Measurements from ENCODE around the gene B3GALT5. TPM values are rescaled to one million over a fixed set of nuclear protein-coding genes. Genes with fewer than 3 reads are reported as not detected.
A peak's percentile ranks its signal among the peaks of the same experiment; 100 is the strongest.

Gene B3GALT5
- total RNA-seq, 6 experiments from 2014 or later = 0.36 to 0.84 (median 0.68) TPM

- H3K27ac Mint-ChIP-seq = no peak overlapping the region
- TF ChIP-seq CTCF (IDR thresholded peaks at IDR 0.05) = no peak
- peaks cover 10% of the 10 kb centered on the region for H3K4me1 Mint-ChIP-seq (ENCODE audit: low read depth)
- peaks cover 4% of the 10 kb centered on the region; the same call in 1 of the 2 replicates for H3K9me3 Mint-ChIP-seq
- H3K4me3 Mint-ChIP-seq = no peak overlapping the region
- H3K27me3 Mint-ChIP-seq (ENCODE audit: insufficient read depth) = peaks cover 35% of the 10 kb centered on the region
- DNase-seq = no peak
- no peaks in the 10 kb centered on the region for H3K36me3 Mint-ChIP-seq (ENCODE audit: low read depth)
Measured at GRCh38 chr21:39599191-39599970, 13.4 kb upstream of the B3GALT5 start.

- peaks cover 29% of the 10 kb centered on the region for H3K27me3 Mint-ChIP-seq (ENCODE audit: insufficient read depth)
- peaks cover 10% of the 10 kb centered on the region for H3K4me1 Mint-ChIP-seq (ENCODE audit: low read depth)
- peak overlapping the region; percentile 52; the same call in 1 of the 2 replicates for H3K4me3 Mint-ChIP-seq
- TF ChIP-seq CTCF (IDR thresholded peaks at IDR 0.05) = no peak
- no peak overlapping the region for H3K27ac Mint-ChIP-seq
- H3K9me3 Mint-ChIP-seq = no peaks in the 10 kb centered on the region
- H3K36me3 Mint-ChIP-seq (ENCODE audit: low read depth) = no peaks in the 10 kb centered on the region
- no peak for DNase-seq
Measured at GRCh38 chr21:39601187-39601928, 11.4 kb upstream of the B3GALT5 start.

GRCh38 chr21:39602076-39602689 lies 10.6 kb upstream of the B3GALT5 start:
- Mint-ChIP-seq H3K27ac (no peak overlapping the region), H3K4me3 (no peak overlapping the region), H3K27me3 (ENCODE audit: insufficient read depth) (peaks cover 29% of the 10 kb centered on the region), H3K4me1 (ENCODE audit: low read depth) (peaks cover 10% of the 10 kb centered on the region), H3K9me3 (no peaks in the 10 kb centered on the region), H3K36me3 (ENCODE audit: low read depth) (no peaks in the 10 kb centered on the region)
- no peak for DNase-seq
- no peak for TF ChIP-seq CTCF (IDR thresholded peaks at IDR 0.05)

GRCh38 chr21:39602793-39603192 lies 9.9 kb upstream of the B3GALT5 start:
- no peaks in the 10 kb centered on the region for H3K9me3 Mint-ChIP-seq
- no peak overlapping the region for H3K4me3 Mint-ChIP-seq
- H3K4me1 Mint-ChIP-seq (ENCODE audit: low read depth) = peaks cover 10% of the 10 kb centered on the region
- peaks cover 23% of the 10 kb centered on the region for H3K27me3 Mint-ChIP-seq (ENCODE audit: insufficient read depth)
- H3K27ac Mint-ChIP-seq = no peak overlapping the region
- DNase-seq = no peak
- no peak for TF ChIP-seq CTCF (IDR thresholded peaks at IDR 0.05)
- H3K36me3 Mint-ChIP-seq (ENCODE audit: low read depth) = no peaks in the 10 kb centered on the region

GRCh38 chr21:39604951-39605350 lies 7.8 kb upstream of the B3GALT5 start:
- Mint-ChIP-seq H3K9me3 (no peaks in the 10 kb centered on the region), H3K4me1 (ENCODE audit: low read depth) (peaks cover 10% of the 10 kb centered on the region), H3K4me3 (no peak overlapping the region), H3K36me3 (ENCODE audit: low read depth) (no peaks in the 10 kb centered on the region), H3K27ac (no peak overlapping the region), H3K27me3 (ENCODE audit: insufficient read depth) (peaks cover 34% of the 10 kb centered on the region)
- no peak for TF ChIP-seq CTCF (IDR thresholded peaks at IDR 0.05)
- no peak for DNase-seq
